ENCODE data around the gene BLMH. TPM values are rescaled to one million over a fixed set of nuclear protein-coding genes. Genes with fewer than 3 reads are reported as not detected.
A peak's percentile ranks its signal among the peaks of the same experiment; 100 is the strongest.

The BLMH gene
- total and polyA plus RNA-seq, 2 donors from 2014 or later = 30.5 to 32.5 TPM

GRCh38 chr17:30292286-30292858 is 628 bp upstream of the BLMH start:
- H3K9me3 ChIP-seq (ENCODE audit: control insufficient read depth in 2 of 3, insufficient read depth in 1 of 3, low read length in 3 of 3) = no peaks in the 10 kb centered on the region
- DNase-seq = peak in 2 of 5 donors; percentile 64 to 72
- peak overlapping the region; percentile 6 to 77 (median 77) for H3K9ac ChIP-seq (ENCODE audit: low read length in 3 of 3)
- peak overlapping the region; percentile 14 to 86 for H3K27ac ChIP-seq (ENCODE audit: low read depth in 2 of 2, low read length in 2 of 2)
- peaks cover 5 to 11% (median 9%) of the 10 kb centered on the region in 3 donors for H3K4me1 ChIP-seq (ENCODE audit: control insufficient read depth in 2 of 3, insufficient read depth in 2 of 3, low read depth in 1 of 3, low read length in 3 of 3)
- H3K36me3 ChIP-seq (ENCODE audit: control insufficient read depth in 2 of 3, insufficient read depth in 3 of 3, low read length in 3 of 3) = peaks cover 3 to 5% (median 3%) of the 10 kb centered on the region in 3 donors
- H3K27me3 ChIP-seq (ENCODE audit: control insufficient read depth, insufficient read depth, low read length) = no peaks in the 10 kb centered on the region
- intact Hi-C loops (cut with DNase I) = no loop called here
- FAIRE-seq = no peak
- no peak for TF ChIP-seq CTCF (IDR thresholded peaks at IDR 0.05; ENCODE audit: borderline replicate concordance, extremely low read depth, insufficient read depth)
- peak overlapping the region; percentile 56 to 97 (median 80) for H3K4me3 ChIP-seq (ENCODE audit: low read length in 3 of 3)

- Histone ChIP-seq H3K9me3 (ENCODE audit: control insufficient read depth in 2 of 3, insufficient read depth in 1 of 3, low read length in 3 of 3) (no peaks in the 10 kb centered on the region), H3K27ac (ENCODE audit: low read depth in 2 of 2, low read length in 2 of 2) (peak overlapping the region in 1 of 2 donors; percentile 10), H3K4me3 (ENCODE audit: low read length in 3 of 3) (peak overlapping the region; percentile 67 to 97 (median 97)), H3K36me3 (ENCODE audit: control insufficient read depth in 2 of 3, insufficient read depth in 3 of 3, low read length in 3 of 3) (peaks cover 9 to 12% (median 10%) of the 10 kb centered on the region in 3 donors), H3K27me3 (ENCODE audit: control insufficient read depth, insufficient read depth, low read length) (no peaks in the 10 kb centered on the region), H3K4me1 (ENCODE audit: control insufficient read depth in 2 of 3, insufficient read depth in 2 of 3, low read depth in 1 of 3, low read length in 3 of 3) (peaks cover 5 to 11% (median 9%) of the 10 kb centered on the region in 3 donors), H3K9ac (ENCODE audit: low read length in 3 of 3) (peak overlapping the region; percentile 36 to 85 (median 74))
- intact Hi-C loops (cut with DNase I) = no loop called here
- no peak for TF ChIP-seq CTCF (IDR thresholded peaks at IDR 0.05; ENCODE audit: borderline replicate concordance, extremely low read depth, insufficient read depth)
- peak in 3 of 5 donors; percentile 59 to 71 (median 64) for DNase-seq
- no peak for FAIRE-seq
Observed at GRCh38 chr17:30290696-30291542, 825 bp downstream of the BLMH start.

GRCh38 chr17:30290077-30290476 is 1.7 kb downstream of the BLMH start:
- Histone ChIP-seq H3K27ac (ENCODE audit: low read depth in 2 of 2, low read length in 2 of 2) (no peak overlapping the region), H3K4me3 (ENCODE audit: low read length in 3 of 3) (no peak overlapping the region), H3K9ac (ENCODE audit: low read length in 3 of 3) (no peak overlapping the region), H3K27me3 (ENCODE audit: control insufficient read depth, insufficient read depth, low read length) (no peaks in the 10 kb centered on the region), H3K9me3 (ENCODE audit: control insufficient read depth in 2 of 3, insufficient read depth in 1 of 3, low read length in 3 of 3) (no peaks in the 10 kb centered on the region), H3K4me1 (ENCODE audit: control insufficient read depth in 2 of 3, insufficient read depth in 2 of 3, low read depth in 1 of 3, low read length in 3 of 3) (peaks cover 5 to 11% (median 9%) of the 10 kb centered on the region in 3 donors), H3K36me3 (ENCODE audit: control insufficient read depth in 2 of 3, insufficient read depth in 3 of 3, low read length in 3 of 3) (peaks cover 10 to 19% (median 17%) of the 10 kb centered on the region in 3 donors)
- no peak for FAIRE-seq
- intact Hi-C loops (cut with DNase I) = no loop called here
- TF ChIP-seq CTCF (IDR thresholded peaks at IDR 0.05; ENCODE audit: borderline replicate concordance, extremely low read depth, insufficient read depth) = no peak
- no peak for DNase-seq
